Measurements from ENCODE around the gene SIPA1L3. TPM values are rescaled to one million over a fixed set of nuclear protein-coding genes. Genes with fewer than 3 reads are reported as not detected.

Gene SIPA1L3
- total and polyA plus RNA-seq, 2 of the 13 experiments (the other 11 are each of a cell fraction or from before 2014, with no cell fraction given) = 5.5 to 7.7 TPM

DNA sequence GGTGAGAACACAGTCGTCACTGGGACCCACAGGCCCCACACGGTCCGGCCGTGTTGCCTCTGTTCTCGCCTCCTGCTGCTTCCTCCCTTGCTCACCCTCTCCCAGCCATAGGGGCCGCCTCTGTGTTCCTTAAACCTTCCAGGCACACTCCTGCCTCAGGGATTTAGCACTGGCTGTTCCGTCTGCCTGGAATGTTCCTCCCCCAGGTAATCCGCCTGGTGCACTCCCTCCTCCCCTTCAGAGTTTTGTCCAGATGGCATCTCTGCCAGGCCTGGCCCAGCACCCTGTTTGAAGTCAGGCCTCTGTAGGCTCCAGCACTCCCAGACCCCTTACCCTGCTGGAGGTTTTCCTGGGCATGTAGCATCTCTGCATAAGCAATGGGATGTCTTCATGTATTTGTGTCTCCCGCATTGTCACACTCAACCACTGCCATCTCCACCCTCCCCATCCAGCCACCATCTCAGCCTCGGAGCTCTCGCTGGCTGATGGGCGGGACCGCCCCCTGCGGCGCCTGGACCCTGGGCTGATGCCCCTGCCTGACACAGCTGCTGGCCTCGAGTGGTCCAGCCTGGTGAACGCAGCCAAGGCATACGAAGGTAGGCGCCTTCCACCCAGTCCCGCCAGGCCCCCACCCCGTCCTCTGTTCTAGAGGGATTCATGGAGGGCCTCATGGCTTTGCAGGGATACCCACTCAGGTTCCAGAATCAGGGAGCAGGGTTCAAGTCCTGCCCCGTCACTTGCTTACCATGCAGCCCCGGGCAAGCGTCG is 291.1 kb downstream of the SIPA1L3 start:
- 91% methylated on average over 21 of the region's 25 CpGs for WGBS (ENCODE audit: low lambda C conversion rate)
- Histone ChIP-seq H3K9ac (ENCODE audit: insufficient read depth, low read depth, low read length) (no peak overlapping the region), H3K4me1 (ENCODE audit: insufficient read depth, low read length) (peaks cover 13% of the 10 kb centered on the region), H3K4me3 (replicated peaks in 1 of 3; ENCODE audit: insufficient read depth in 1 of 3, low read depth in 2 of 3, low read length in 3 of 3) (no peak overlapping the region), H3K4me2 (ENCODE audit: low read depth, low read length) (no peak overlapping the region), H3K9me3 (ENCODE audit: low read length) (no peaks in the 10 kb centered on the region), H3K27ac (ENCODE audit: extremely low read length, insufficient read depth, low read length) (no peak overlapping the region), H2AFZ (ENCODE audit: low read length) (no peak overlapping the region), H3K27me3 (ENCODE audit: control insufficient read depth in 1 of 2, insufficient read depth in 2 of 2, low read length in 2 of 2) (no peaks in the 10 kb centered on the region), H4K20me1 (ENCODE audit: insufficient read depth, low read length) (no peaks in the 10 kb centered on the region), H3K79me2 (ENCODE audit: insufficient read depth, low read length) (no peaks in the 10 kb centered on the region), H3K36me3 (replicated peaks in 1 of 2; ENCODE audit: control insufficient read depth in 1 of 2, insufficient read depth in 2 of 2, low read length in 2 of 2) (no peaks in the 10 kb centered on the region; a peak in 1 of 5 replicates)
- DNase-seq (ENCODE audit: low spot score) (no peak), ATAC-seq (no peak), FAIRE-seq (no peak)
- CTCF ChIA-PET (ENCODE audit: low intra/inter-chr PET ratio, low total read pairs) = no interaction called here
- intact Hi-C loops (cut with micrococcal nuclease; ENCODE audit: unreplicated experiment) = no loop called here
- POLR2A ChIA-PET = no interaction called here
- in situ Hi-C loops (cut with HindIII; ENCODE audit: extremely low pct_ligation_motif_present, low pct_unique_long_range_greater_than_20kb) = no loop called here
- no peak for TF ChIP-seq HDAC2 (CRISPR knock-in tag; IDR thresholded peaks at IDR 0.05)
- TF ChIP-seq, protein P1, sequence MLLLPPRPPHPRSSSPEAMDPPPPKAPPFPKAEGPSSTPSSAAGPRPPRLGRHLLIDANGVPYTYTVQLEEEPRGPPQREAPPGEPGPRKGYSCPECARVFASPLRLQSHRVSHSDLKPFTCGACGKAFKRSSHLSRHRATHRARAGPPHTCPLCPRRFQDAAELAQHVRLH (CRISPR knock-in tag; IDR thresholded peaks at IDR 0.05; ENCODE audit: borderline replicate concordance, low read depth) = no peak
- TF ChIP-seq KDM2A (CRISPR knock-in tag; IDR thresholded peaks at IDR 0.05; ENCODE audit: borderline replicate concordance, low read depth) = no peak
- no peak for TF ChIP-seq NR2F2 (IDR thresholded peaks at IDR 0.05; ENCODE audit: borderline replicate concordance, low read depth)
- no peak for TF ChIP-seq ZNF709 (CRISPR knock-in tag; IDR thresholded peaks at IDR 0.05)
- no TSS peak for BruUV-seq (replicated peaks)

DNA sequence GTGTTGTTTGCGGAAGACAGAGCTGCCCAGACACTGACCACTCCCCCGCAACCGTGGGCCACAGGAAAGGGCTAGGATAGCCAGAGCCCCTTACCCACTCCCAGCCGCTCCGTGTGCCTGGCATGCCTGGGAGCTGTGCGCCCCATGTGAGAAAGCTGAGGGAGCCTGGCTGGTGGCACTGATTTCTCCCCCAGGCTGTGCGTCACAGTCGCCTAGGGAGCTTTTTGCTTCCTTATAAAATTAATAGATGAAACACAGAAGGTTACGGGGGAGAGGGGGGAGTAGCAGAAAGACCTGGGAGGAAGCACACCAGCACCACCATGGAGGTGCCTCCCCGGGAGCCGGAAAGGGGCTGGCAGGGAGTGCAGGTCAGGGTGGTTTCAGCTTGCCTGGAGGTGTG is 292.3 kb downstream of the SIPA1L3 start:
- Histone ChIP-seq H3K27ac (ENCODE audit: extremely low read length, insufficient read depth, low read length) (no peak overlapping the region), H3K9me3 (ENCODE audit: low read length) (no peaks in the 10 kb centered on the region), H3K4me3 (replicated peaks in 1 of 3; ENCODE audit: insufficient read depth in 1 of 3, low read depth in 2 of 3, low read length in 3 of 3) (no peak overlapping the region), H3K4me2 (ENCODE audit: low read depth, low read length) (no peak overlapping the region), H3K27me3 (ENCODE audit: control insufficient read depth in 1 of 2, insufficient read depth in 2 of 2, low read length in 2 of 2) (no peaks in the 10 kb centered on the region), H3K79me2 (ENCODE audit: insufficient read depth, low read length) (no peaks in the 10 kb centered on the region), H4K20me1 (ENCODE audit: insufficient read depth, low read length) (no peaks in the 10 kb centered on the region), H3K36me3 (replicated peaks in 1 of 2; ENCODE audit: control insufficient read depth in 1 of 2, insufficient read depth in 2 of 2, low read length in 2 of 2) (no peaks in the 10 kb centered on the region; a peak in 2 of 5 replicates), H3K9ac (ENCODE audit: insufficient read depth, low read depth, low read length) (no peak overlapping the region), H3K4me1 (ENCODE audit: insufficient read depth, low read length) (peaks cover 5% of the 10 kb centered on the region), H2AFZ (ENCODE audit: low read length) (no peak overlapping the region)
- no peak for DNase-seq (ENCODE audit: low spot score)
- 92% methylated on average over 10 of the region's 11 CpGs for WGBS (ENCODE audit: low lambda C conversion rate)
- in situ Hi-C loops (cut with HindIII; ENCODE audit: extremely low pct_ligation_motif_present, low pct_unique_long_range_greater_than_20kb) (no loop called here), intact Hi-C loops (cut with micrococcal nuclease; ENCODE audit: unreplicated experiment) (no loop called here)
- no TSS peak for BruUV-seq (replicated peaks)
- no peak for FAIRE-seq
- CTCF ChIA-PET (ENCODE audit: low intra/inter-chr PET ratio, low total read pairs) = no interaction called here
- no peak for ATAC-seq
- POLR2A ChIA-PET = no interaction called here
- no peak for TF ChIP-seq ZNF782 (CRISPR knock-in tag; IDR thresholded peaks at IDR 0.05; ENCODE audit: borderline replicate concordance)
- TF ChIP-seq, protein P2, sequence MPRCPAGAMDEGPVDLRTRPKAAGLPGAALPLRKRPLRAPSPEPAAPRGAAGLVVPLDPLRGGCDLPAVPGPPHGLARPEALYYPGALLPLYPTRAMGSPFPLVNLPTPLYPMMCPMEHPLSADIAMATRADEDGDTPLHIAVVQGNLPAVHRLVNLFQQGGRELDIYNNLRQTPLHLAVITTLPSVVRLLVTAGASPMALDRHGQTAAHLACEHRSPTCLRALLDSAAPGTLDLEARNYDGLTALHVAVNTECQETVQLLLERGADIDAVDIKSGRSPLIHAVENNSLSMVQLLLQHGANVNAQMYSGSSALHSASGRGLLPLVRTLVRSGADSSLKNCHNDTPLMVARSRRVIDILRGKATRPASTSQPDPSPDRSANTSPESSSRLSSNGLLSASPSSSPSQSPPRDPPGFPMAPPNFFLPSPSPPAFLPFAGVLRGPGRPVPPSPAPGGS (CRISPR knock-in tag; IDR thresholded peaks at IDR 0.05) = no peak
- TF ChIP-seq THYN1 (CRISPR knock-in tag; IDR thresholded peaks at IDR 0.05; ENCODE audit: borderline replicate concordance, low read depth) = no peak
- no peak for TF ChIP-seq ZFP41 (CRISPR knock-in tag; IDR thresholded peaks at IDR 0.05; ENCODE audit: borderline replicate concordance)
- TF ChIP-seq ZNF367 (CRISPR knock-in tag; IDR thresholded peaks at IDR 0.05; ENCODE audit: borderline replicate concordance) = no peak
- no peak for TF ChIP-seq MED8 (CRISPR knock-in tag; IDR thresholded peaks at IDR 0.05; ENCODE audit: insufficient replicate concordance)
- TF ChIP-seq, protein P3, sequence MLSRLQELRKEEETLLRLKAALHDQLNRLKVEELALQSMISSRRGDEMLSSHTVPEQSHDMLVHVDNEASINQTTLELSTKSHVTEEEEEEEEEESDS (CRISPR knock-in tag; IDR thresholded peaks at IDR 0.05; ENCODE audit: borderline replicate concordance) = no peak
- no peak for TF ChIP-seq SCMH1 (CRISPR knock-in tag; IDR thresholded peaks at IDR 0.05; ENCODE audit: borderline replicate concordance)
- TF ChIP-seq XBP1 (CRISPR knock-in tag; IDR thresholded peaks at IDR 0.05) = no peak
- TF ChIP-seq CCAR2 (optimal IDR thresholded peaks at IDR 0.05; ENCODE audit: low read depth, low read length) = no peak
- TF ChIP-seq POLR2AphosphoS2 (IDR thresholded peaks at IDR 0.05; ENCODE audit: low read depth, low read length) = no peak
- no peak for TF ChIP-seq ZMYM3 (CRISPR knock-in tag; IDR thresholded peaks at IDR 0.05)
- no peak for TF ChIP-seq ZNF30 (CRISPR knock-in tag; IDR thresholded peaks at IDR 0.05)
- TF ChIP-seq THAP11 (CRISPR knock-in tag; IDR thresholded peaks at IDR 0.05) = no peak
